OCI-M1 (cell line): Measurements from ENCODE around the gene SHB.

Experiments used
- DNase-seq: peaks from one replicate; lab custom pipeline; 2025; lab: John Stamatoyannopoulos, UW

The SHB gene, protein sequence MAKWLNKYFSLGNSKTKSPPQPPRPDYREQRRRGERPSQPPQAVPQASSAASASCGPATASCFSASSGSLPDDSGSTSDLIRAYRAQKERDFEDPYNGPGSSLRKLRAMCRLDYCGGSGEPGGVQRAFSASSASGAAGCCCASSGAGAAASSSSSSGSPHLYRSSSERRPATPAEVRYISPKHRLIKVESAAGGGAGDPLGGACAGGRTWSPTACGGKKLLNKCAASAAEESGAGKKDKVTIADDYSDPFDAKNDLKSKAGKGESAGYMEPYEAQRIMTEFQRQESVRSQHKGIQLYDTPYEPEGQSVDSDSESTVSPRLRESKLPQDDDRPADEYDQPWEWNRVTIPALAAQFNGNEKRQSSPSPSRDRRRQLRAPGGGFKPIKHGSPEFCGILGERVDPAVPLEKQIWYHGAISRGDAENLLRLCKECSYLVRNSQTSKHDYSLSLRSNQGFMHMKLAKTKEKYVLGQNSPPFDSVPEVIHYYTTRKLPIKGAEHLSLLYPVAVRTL

DNA sequence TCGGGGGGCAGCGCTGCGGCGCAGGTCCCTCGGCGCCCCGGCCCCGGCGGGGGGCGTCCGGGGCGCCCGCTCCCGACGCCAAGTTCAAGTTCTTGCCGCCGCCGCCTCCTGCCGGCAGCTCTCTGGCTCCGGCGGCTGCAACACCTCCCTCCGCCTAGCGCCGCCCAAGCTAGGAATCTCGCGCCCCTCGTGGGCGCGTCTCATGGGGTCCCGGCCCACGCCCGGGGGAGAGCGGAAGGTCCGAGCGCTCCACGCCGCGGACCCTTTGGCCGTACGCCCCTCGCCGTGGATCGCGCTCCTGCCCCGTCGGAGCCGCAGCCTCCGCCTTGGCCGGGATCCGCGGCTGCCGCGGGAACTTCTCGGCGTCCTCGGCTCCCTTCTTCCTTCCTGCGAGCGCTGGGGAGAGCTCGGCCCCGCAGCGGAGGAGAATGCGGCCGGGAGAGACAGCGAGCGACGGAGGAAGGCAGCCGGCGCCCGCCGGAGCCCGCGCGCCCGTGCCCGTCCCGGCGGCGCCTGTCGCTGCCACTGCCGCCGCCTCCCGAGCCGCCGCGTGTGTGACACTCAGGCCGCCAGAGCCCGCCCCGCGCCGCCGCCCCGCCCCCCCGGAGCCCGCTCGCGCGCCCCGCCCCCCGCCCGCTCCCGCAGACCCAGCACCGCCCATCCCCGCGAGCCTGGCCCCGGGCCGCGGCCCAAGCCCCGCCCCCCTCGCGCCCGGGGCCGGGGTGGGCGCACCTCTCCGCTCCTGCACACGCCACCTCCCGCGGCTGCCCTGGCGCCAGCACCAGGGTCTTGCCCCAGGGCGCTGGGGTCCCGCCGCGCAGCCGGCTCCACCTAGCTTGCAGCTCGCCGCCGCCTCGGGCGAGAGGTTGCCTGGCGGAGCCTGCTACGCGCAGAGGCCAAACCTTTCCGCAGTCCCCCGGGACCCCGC is at the start of gene SHB:
Gene SHB (minus strand): TSS at position 527 of the 928 bp plus-strand sequence. CDS start 582 bp downstream, outside the sequence.
- DNase-seq = peak; percentile 87

DNA sequence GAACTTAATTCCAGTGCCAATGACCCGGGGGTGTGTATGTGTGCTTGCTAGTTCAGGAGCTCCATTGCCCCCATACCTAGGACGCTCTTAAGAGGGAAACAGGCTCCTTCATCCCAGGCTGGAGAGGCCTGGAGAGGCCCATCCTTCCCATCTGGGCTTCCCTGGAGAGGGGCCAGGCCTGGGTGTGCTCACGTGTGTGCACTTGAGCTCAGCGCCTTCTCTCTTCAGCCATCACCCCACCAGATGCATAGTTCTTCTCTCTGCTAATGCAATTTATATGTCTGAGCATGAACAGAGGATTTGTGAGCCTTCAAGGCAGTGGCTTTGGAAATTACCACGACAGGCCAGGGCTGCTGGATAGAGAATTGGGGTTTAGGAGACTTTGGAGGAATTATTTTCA is 48.6 kb upstream of the SHB start:
- DNase-seq = no peak

DNA sequence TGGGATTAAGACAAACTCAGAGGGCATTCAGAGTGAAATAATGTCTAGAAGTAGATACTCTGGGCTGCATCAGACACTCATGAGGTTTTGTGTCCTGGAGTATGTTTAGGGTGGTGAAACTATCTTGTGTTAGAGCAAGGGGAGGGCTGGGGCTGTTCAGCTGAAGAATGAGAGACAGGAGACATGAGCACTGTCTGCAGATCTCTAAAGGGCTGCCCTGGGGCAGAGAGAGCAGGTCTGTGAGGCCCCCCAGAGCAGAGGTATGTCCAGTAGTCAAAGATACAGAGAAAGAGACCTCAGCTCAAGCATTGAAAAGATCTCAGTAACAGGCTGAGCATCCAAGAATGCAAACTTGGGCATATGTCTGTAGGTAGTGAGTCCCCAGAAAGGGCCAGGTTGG is 45.9 kb upstream of the SHB start:
- DNase-seq = no peak

DNA sequence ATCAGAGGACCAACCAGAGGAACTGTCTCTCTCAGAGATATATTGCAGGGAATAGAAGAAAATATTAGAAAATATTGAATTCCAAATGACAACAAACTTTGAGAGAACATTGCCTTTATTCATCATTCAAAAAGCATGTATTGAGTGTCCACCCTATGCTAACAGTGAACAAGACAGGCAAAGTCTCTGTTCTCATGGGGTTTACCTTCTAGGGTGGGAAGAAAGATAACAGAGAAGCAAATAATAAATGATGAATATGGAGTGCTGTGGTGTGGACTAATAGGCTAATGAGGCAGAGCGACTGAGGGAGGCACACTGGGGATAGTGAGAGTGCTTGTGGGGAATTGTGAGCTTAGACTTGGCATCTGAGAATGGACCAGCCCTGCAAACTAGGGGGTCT is 43.4 kb upstream of the SHB start:
- DNase-seq = no peak

DNA sequence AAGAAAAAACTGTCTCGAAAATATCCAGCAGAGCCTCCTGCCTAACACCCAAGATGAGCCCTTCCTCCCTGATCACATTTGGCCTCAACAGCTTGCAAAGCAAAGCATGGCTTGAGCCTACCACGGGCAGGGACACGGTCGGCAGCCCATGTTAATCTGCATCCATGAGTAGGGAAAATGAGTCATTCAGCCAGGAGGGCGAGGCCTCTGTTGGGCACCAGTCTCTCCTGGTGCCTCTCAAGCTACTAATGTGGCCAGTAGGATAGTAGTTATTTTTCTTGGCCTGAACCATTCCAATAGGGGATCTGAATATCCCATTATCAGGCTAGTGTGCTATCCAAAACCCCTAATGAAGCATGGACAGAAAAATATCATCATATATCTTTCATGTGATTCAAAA is 43.0 kb upstream of the SHB start:
- DNase-seq = no peak

DNA sequence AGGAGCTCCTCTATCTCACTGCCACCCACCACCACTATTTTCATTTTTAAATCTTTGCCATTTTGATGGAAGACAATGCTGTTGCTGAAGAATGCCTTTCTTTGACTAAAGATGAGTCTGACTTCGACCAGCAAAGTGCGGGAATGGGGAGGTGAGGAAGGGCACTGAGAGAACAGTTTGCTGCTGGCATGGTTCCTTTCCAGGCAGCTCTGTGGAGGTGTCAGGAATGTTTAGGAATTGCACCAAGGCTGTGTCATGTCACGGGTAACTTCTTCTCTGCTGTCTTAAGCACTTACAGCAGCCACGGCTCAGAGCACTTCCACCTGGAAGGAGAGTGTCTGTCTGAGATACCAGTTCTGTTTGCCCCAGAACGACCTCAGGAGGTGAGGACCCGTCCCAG is 41.4 kb upstream of the SHB start:
- no peak for DNase-seq

DNA sequence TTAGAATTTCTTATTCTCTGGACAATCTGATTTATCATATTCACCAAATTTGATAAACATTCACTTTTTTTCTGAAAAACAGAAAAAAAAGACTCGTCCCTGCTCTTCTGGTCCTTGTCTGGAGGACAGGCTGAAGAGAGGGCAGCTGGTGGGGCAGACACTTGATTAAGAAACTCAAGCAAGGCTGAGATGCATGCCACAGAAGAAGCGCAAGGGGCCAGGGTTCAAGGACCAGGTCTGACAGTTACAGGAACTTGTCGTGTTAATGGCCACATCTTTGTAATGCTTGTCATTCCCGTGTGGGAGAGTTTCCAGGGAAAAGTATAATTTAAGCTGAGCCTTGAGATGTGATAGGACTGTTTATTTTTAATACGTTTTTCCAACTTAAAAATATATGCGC is 40.6 kb upstream of the SHB start:
- DNase-seq = no peak

DNA sequence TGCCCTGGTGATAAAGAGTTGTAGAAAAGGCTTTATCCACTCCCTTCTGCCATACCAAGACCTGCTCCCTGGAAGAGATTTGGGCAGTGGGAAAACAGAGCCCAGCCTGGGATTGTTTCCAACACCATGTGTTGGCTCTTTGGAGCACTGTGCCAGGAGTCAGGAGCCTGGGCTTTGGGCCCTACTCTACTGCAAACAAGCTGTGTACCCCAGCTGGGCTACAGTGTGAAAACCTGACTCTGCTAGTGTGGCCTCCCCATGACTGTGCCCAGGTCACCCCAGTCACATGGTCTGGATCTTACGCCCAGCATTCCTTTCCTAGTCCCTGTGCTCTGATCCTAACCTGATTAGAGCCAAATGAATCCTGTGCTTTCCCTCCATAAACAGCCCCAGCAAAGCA is 39.3 kb upstream of the SHB start:
- DNase-seq = no peak

DNA sequence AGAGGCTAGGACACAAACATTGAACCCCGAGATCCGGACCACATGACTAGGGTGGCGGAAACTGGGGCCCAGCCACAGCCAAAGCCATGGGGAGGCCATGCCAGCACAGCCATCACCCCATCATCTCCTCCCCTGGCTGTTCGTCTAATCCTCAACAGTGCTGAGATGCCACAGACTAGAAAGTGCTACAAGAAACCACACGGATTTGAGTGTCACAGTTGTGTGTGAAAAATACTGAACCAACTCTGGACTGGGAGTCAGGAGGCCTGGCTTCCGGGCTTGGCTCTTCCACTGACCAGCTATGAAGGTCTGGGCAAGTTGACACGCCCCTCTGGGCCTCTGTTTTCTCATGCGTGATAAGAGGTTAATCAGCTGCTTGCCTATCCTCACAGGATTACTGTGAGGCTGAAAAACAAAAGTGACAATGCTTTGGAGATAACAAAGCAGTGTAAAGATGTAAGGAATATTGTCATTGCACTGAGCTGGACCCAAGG is 38.8 kb upstream of the SHB start:
- DNase-seq = peak; percentile 77

DNA sequence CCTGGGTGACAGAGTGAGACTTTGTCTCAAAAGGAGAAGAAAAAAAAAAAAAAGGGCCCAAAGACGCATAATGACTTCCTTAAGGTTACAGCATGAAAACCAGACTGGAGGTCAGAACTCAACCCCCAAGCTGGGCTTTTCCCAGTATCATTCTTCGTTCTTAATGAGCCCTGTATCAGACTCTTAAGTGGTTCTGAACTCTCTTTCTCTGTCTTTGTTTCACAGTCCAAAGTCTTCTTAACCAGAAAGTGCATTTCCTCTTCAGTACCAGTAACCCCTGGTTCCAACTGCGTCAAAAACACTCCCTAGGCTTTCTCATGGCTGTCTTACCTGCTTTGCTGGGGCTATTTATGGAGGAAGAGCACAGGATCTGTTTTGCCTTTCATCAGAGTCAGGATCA is 38.4 kb upstream of the SHB start:
- DNase-seq = no peak

DNA sequence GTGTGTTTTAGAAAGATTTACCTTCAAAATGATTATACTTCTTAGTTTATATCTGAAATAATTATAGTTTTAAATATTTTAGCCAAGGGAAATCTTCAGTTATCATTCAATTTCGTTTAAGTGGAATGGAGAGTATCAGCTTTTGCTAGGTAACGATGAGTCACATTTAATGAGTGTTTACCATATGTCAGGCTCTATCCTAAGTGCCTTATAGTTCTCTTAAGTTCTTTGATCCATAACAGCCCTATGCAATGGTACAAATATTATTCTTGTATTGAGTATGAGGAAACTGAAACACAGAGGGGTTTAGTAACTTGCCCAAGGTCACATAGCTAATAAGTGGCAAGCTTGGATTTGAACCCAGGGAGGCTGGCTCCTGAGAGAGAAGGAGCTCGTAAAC is 37.5 kb upstream of the SHB start:
- DNase-seq = no peak

DNA sequence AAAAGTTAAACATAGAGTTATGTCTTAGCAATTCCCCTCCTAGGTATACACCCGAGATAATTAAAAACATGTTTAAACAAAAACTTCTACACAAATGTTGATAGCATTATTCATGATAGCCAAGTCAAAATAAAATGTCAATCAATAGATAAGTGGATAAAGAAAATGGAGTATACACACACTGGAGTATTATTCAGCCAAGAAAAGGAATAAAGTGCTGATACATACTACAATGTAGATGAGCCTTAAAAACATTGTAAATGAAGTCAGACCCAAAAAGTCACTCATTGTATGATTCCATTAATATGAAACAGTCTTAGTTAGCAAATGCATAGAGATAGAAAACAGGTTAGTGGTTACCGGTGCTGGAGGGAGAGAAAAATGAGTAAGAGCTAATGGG is 34.3 kb upstream of the SHB start:
- DNase-seq = no peak

DNA sequence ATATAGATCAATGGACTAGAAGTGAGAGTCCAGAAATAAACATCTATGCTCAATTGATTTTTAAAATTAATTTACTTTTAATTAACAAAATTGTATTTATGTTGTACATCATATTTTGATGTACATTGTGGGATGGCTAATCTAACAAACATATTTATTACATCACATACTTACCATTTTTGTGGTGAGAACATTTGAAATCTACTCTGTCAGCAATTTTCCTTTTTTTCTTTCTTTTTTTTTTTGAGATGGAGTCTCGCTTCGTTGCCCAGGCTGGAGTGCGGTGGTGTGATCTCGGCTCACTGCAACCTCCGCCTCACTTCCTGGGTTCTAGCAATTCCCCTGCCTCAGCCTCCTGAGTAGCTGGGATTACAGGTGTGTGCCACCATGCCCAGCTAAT is 32.4 kb upstream of the SHB start:
- DNase-seq = no peak

DNA sequence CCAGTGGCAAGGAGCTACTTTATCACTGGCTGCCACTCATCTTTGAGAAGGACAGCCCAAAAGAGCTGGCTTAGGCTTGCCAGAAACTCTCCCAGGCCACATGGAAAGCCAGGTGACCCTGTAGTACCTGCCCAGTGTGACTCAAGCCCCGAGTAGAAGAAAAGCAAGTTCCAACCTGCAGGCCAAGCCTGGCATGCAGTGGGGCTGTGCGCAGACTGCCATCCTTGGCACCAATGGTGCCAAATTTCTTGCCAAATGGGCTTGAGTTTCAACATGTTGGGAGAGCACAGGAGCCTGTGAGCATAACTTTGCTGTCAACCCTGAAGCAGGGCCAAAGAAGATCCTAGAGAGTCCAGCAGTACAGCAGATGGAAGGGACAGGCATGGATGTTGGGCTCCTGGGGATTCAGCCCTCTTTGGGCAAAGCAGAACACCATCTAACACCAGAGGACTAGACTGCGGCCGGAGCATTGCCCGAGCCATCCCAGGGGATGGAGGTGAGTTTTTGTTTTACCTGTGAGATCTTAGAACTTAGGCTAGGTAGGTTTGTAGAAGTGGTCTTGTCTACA is 27.3 kb upstream of the SHB start:
- DNase-seq = no peak

DNA sequence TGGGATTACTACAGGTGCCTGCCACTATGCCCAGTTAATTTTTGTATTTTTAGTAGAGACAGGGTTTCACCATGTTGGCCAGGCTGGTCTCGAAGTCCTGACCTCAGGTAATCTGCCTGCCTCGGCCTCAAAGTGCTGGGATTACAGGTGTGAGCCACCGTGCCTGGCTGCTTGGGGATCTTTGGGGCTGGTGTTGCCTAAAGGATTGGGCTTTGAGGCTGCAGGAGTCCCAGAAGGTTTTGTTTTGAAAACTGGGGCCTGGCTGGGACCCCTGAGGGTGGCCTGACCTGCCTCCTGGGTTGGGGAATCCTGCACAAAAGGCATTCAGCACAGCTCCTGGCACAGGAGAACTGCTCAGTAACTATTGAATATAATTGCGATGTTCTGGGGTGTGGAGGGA is 25.1 kb upstream of the SHB start:
- no peak for DNase-seq

DNA sequence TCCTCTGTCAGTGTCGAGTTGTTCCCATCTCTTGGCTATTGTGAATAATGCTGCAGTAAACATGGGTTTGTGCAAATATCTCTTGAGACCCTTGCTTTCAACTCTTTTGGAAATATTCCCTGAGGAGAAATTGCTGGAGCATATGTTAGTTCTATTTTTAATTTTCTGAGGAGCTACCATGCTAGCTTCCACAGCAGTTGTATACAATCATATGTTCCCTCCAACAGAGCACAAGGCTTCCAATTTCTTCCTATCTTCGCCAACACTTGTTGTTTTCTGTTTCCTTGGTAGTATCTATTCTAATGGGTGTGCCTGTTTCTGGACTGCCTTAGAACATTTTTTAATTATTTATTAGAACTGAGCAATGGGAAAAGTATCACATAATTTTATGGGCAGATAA is 23.6 kb upstream of the SHB start:
- no peak for DNase-seq

DNA sequence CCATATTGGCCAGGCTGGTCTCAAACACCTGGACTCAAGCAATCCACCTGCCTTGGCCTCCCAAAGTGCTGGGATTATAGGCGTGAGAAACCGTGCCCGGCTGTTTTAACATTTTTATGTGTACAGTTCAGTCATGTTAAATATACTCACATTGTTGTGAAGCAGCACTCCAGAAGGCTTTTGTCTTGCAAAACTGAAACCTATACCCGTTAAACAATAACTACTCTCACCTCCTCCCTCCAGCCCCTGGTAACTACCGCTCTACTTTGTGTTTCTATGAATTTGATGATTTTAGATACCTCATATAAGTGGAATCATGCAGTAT is 23.1 kb upstream of the SHB start:
- no peak for DNase-seq

DNA sequence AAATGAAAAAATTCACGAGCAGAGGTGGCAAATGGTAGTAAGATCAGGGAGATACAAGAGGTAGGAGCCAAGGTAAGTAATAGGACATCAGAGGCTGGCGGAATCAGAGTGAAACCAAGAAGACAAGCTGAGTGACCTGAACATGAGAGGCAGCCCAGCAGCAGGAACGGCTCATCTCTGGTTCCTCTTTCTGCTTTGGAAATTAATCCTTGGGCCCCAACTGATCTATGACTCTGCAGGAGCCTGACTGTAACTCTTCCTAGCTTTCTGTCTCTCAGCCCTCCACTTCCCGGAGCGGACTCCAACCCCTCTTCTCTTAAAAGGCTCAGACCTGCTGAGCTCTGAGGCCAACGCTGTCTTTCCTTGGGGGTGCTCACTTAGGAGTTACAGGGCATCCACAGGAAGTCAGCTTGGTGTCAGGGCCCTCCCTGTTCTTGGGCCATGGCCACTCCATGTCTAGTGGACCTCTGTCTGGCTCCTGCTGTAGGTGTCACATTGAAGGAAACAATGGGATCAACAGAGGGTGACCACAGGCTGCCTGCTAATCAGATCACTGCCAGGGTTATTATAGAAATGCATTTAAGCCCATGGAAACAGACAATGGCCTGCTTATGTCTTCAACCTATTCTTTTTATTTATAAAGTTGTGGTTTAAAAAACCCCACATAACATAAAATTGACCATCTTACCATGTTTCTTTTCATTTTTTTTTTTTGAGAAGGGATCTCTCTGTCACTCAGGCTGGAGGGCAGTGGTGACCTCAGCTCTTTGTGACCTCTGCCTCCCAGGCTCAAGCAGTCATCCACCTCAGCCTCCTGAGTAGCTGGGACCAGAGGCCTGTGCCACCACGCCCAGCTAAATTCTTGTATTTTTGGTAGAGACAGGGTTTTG is 22.5 kb upstream of the SHB start:
- no peak for DNase-seq

DNA sequence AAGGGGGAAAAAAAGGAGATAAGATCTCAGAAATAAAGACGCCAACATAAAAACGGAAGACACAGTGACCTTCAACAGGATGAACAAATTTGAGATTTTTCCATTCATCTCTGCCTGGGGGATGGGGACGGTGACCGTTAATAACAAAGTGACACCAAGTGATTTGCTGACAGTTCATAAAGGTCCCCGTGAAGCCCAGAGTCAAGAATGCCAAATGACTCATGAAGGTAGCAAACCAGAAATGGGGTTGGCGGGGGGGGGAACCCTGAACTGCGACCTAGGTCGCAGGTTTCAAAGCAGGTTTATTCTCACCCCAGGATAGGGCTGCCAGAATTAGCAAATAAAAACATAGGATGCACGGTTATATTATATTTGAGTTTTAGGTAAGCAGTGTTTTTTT is 21.1 kb upstream of the SHB start:
- no peak for DNase-seq

DNA sequence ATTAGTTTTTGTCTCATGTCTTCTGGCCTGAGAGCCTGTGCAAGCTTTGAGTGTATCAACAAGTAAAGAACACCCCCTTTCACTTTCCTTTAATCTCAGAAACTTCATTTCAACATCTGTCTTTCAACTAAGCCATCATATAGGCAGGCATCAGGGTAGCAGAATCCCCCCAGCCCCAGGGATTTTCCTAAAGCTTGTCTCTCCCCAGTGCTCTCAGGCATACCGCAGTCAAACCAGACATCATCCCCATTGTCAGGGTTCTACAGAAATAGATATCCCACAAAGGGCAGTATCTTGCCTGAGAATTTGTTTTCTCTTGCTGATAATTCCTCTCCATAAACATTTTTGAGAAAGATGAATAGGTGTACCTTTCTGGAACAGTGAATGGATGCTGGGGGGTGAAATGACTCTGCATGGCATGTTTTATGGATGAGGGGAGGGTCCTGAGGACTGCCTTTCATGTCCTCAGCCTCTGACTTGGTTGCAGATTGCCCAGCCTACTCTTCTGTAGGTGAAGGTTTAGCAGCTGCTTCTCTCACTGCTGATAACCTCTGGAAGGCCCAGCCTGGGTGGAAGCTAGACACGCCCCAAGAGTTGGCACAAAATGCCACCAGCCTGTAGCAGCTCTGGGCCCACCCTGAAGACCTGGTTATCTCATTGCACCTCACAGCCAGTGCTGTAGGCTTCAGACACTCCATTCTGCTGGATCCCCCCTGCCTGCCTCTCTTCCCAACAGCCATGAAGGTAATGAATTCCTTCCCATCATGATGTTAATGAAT is 20.5 kb upstream of the SHB start:
- DNase-seq = no peak
